HL-60/S4 (cell line): ENCODE data around the gene SMAD1.
"Not testable (repeated sequence)": the region's sequence is repeated elsewhere in the genome, so short reads cannot be mapped to it uniquely, and the experiment has no call there.

Experiments
- in situ Hi-C: fragments of 300-500 bp; cut with MboI; formaldehyde crosslinking; loops from 2 replicates; pipeline ENCODE4 v1.14.3; 2022; ENCODE audit warnings: low sequenced_read_pairs

Gene SMAD1

GRCh38 chr4:145525291-145525740 is 43.7 kb downstream of the SMAD1 start:
- in situ Hi-C loops, result no loop called here

GRCh38 chr4:145527773-145528172 is 46.1 kb downstream of the SMAD1 start:
- in situ Hi-C loops, result no loop called here

- in situ Hi-C loops, result no loop called here
These were observed 46.9 kb downstream of the SMAD1 start for GRCh38 chr4:145528601-145529000.

- in situ Hi-C loops, result no loop called here
These were observed 48.5 kb downstream of the SMAD1 start for GRCh38 chr4:145530189-145530588.

- in situ Hi-C loops, result no loop called here
These were observed 49.0 kb downstream of the SMAD1 start for GRCh38 chr4:145530662-145531061.

GRCh38 chr4:145531223-145531622 is 49.6 kb downstream of the SMAD1 start:
- in situ Hi-C loops, result no loop called here

- in situ Hi-C loops, result no loop called here
These were observed 50.2 kb downstream of the SMAD1 start for GRCh38 chr4:145531859-145532258.

- in situ Hi-C loops, result no loop called here
These were observed 51.3 kb downstream of the SMAD1 start for GRCh38 chr4:145533001-145533400.

GRCh38 chr4:145533415-145533814 is 51.8 kb downstream of the SMAD1 start:
- in situ Hi-C loops, result not testable (repeated sequence)

GRCh38 chr4:145533961-145534360 is 52.3 kb downstream of the SMAD1 start:
- in situ Hi-C loops, result no loop called here

GRCh38 chr4:145535202-145535601 is 53.5 kb downstream of the SMAD1 start:
- in situ Hi-C loops, result no loop called here

- in situ Hi-C loops, result no loop called here
These were observed 54.4 kb downstream of the SMAD1 start for GRCh38 chr4:145536044-145536443.

GRCh38 chr4:145538596-145538995 is 56.9 kb downstream of the SMAD1 start:
- in situ Hi-C loops, result no loop called here

GRCh38 chr4:145539671-145540070 is 58.0 kb downstream of the SMAD1 start:
- in situ Hi-C loops, result no loop called here

- in situ Hi-C loops, result no loop called here
These were observed 58.6 kb downstream of the SMAD1 start for GRCh38 chr4:145540235-145540634.

- in situ Hi-C loops, result no loop called here
These were observed 59.7 kb downstream of the SMAD1 start for GRCh38 chr4:145541346-145541745.

GRCh38 chr4:145545031-145545430 is 63.4 kb downstream of the SMAD1 start:
- in situ Hi-C loops, result no loop called here

- in situ Hi-C loops, result no loop called here
These were observed 64.0 kb downstream of the SMAD1 start for GRCh38 chr4:145545538-145546174.

- in situ Hi-C loops, result no loop called here
These were observed 64.7 kb downstream of the SMAD1 start for GRCh38 chr4:145546175-145546915.

- in situ Hi-C loops, result no loop called here
These were observed 70.0 kb downstream of the SMAD1 start for GRCh38 chr4:145551660-145552059.

GRCh38 chr4:145552181-145552822 is 70.6 kb downstream of the SMAD1 start:
- in situ Hi-C loops, result no loop called here

- in situ Hi-C loops, result no loop called here
These were observed 71.7 kb downstream of the SMAD1 start for GRCh38 chr4:145553375-145553774.
